ENCODE data around the gene MEOX1. TPM values are rescaled to one million over a fixed set of nuclear protein-coding genes. Genes with fewer than 3 reads are reported as not detected.

MEOX1 gene
- total RNA-seq (2014; rRNA removed; shearing (Covaris generic); ENCODE audit: low replicate concordance), result not detected in 2 replicates

- Histone ChIP-seq H3K4me2 (ENCODE audit: low read depth, low read length, poor library complexity, severe bottlenecking) (no peak within 1 kb of the TSS), H3K27ac (ENCODE audit: low read length) (no peak within 1 kb of the TSS)
- DNase-seq, result no peak
These were observed at the start of gene MEOX1 for GRCh38 chr17:43661699-43662412. Gene MEOX1, minus strand, starts transcription at chr17:43661922. Its CDS starts 388 bp downstream, at chr17:43661534.

GRCh38 chr17:43710101-43710500 is 48.4 kb upstream of the MEOX1 start:
- H3K27ac ChIP-seq (ENCODE audit: low read length), result no peak overlapping the region
- H2AFZ ChIP-seq (ENCODE audit: low read length), result no peak overlapping the region
- H3K27me3 ChIP-seq (ENCODE audit: low read length), result no peaks in the 10 kb centered on the region
- no peaks in the 10 kb centered on the region for H3K4me1 ChIP-seq (ENCODE audit: low read length)
- H3K4me3 ChIP-seq (ENCODE audit: low read length), result no peak overlapping the region
- H3K79me2 ChIP-seq (ENCODE audit: low read length), result no peaks in the 10 kb centered on the region
- H3K4me2 ChIP-seq (ENCODE audit: low read depth, low read length, poor library complexity, severe bottlenecking), result no peak overlapping the region
- no peaks in the 10 kb centered on the region for H3K36me3 ChIP-seq (ENCODE audit: insufficient read depth, low read length)
- no peaks in the 10 kb centered on the region for H3K9me2 ChIP-seq (replicated peaks; ENCODE audit: insufficient read depth, low read length)
- no peaks in the 10 kb centered on the region for H3K9me3 ChIP-seq (ENCODE audit: low read length)
- H3K9ac ChIP-seq (ENCODE audit: low read length), result no peak overlapping the region
- H4K20me1 ChIP-seq (ENCODE audit: insufficient read depth, low read depth, low read length), result no peaks in the 10 kb centered on the region; the same call in 1 of the 2 replicates
- no peak for DNase-seq

More at GRCh38 chr17:43661699-43662412, at the start of gene MEOX1:
- Histone ChIP-seq H3K27me3 (ENCODE audit: low read length) (no peaks in the 10 kb centered on the region), H3K4me3 (ENCODE audit: low read length) (no peak within 1 kb of the TSS), H3K9ac (ENCODE audit: low read length) (no peak within 1 kb of the TSS), H3K36me3 (ENCODE audit: insufficient read depth, low read length) (no peaks in the 10 kb centered on the region), H3K9me2 (replicated peaks; ENCODE audit: insufficient read depth, low read length) (no peaks in the 10 kb centered on the region), H3K4me1 (ENCODE audit: low read length) (no peaks in the 10 kb centered on the region), H3K79me2 (ENCODE audit: low read length) (no peaks in the 10 kb centered on the region), H3K9me3 (ENCODE audit: low read length) (no peaks in the 10 kb centered on the region), H2AFZ (ENCODE audit: low read length) (no peak within 1 kb of the TSS), H4K20me1 (ENCODE audit: insufficient read depth, low read depth, low read length) (no peaks in the 10 kb centered on the region)

GRCh38 chr17:43709210-43709609 is 47.5 kb upstream of the MEOX1 start:
- no peak overlapping the region for H3K4me3 ChIP-seq (ENCODE audit: low read length)
- H3K36me3 ChIP-seq (ENCODE audit: insufficient read depth, low read length), result no peaks in the 10 kb centered on the region
- no peaks in the 10 kb centered on the region for H3K79me2 ChIP-seq (ENCODE audit: low read length)
- DNase-seq, result no peak
- H3K27me3 ChIP-seq (ENCODE audit: low read length), result no peaks in the 10 kb centered on the region
- H3K27ac ChIP-seq (ENCODE audit: low read length), result no peak overlapping the region
- no peaks in the 10 kb centered on the region for H3K9me2 ChIP-seq (replicated peaks; ENCODE audit: insufficient read depth, low read length)
- H3K9ac ChIP-seq (ENCODE audit: low read length), result no peak overlapping the region
- no peak overlapping the region for H2AFZ ChIP-seq (ENCODE audit: low read length)
- H3K4me1 ChIP-seq (ENCODE audit: low read length), result no peaks in the 10 kb centered on the region
- H3K4me2 ChIP-seq (ENCODE audit: low read depth, low read length, poor library complexity, severe bottlenecking), result no peak overlapping the region
- no peaks in the 10 kb centered on the region; the same call in 1 of the 2 replicates for H4K20me1 ChIP-seq (ENCODE audit: insufficient read depth, low read depth, low read length)
- no peaks in the 10 kb centered on the region for H3K9me3 ChIP-seq (ENCODE audit: low read length)

- Histone ChIP-seq H3K9me3 (ENCODE audit: low read length) (no peaks in the 10 kb centered on the region), H3K79me2 (ENCODE audit: low read length) (no peaks in the 10 kb centered on the region), H3K9ac (ENCODE audit: low read length) (no peak overlapping the region), H3K4me3 (ENCODE audit: low read length) (no peak overlapping the region), H3K27me3 (ENCODE audit: low read length) (no peaks in the 10 kb centered on the region), H2AFZ (ENCODE audit: low read length) (no peak overlapping the region), H3K27ac (ENCODE audit: low read length) (no peak overlapping the region), H3K4me2 (ENCODE audit: low read depth, low read length, poor library complexity, severe bottlenecking) (no peak overlapping the region), H3K4me1 (ENCODE audit: low read length) (no peaks in the 10 kb centered on the region), H3K9me2 (replicated peaks; ENCODE audit: insufficient read depth, low read length) (no peaks in the 10 kb centered on the region), H4K20me1 (ENCODE audit: insufficient read depth, low read depth, low read length) (no peaks in the 10 kb centered on the region; the same call in 1 of the 2 replicates), H3K36me3 (ENCODE audit: insufficient read depth, low read length) (no peaks in the 10 kb centered on the region)
- no peak for DNase-seq
These were observed 45.5 kb upstream of the MEOX1 start for GRCh38 chr17:43707184-43707583.

GRCh38 chr17:43706235-43706634 is 44.5 kb upstream of the MEOX1 start:
- no peak overlapping the region for H3K4me2 ChIP-seq (ENCODE audit: low read depth, low read length, poor library complexity, severe bottlenecking)
- H3K79me2 ChIP-seq (ENCODE audit: low read length), result no peaks in the 10 kb centered on the region
- no peak overlapping the region for H3K27ac ChIP-seq (ENCODE audit: low read length)
- no peak overlapping the region for H2AFZ ChIP-seq (ENCODE audit: low read length)
- H3K9me3 ChIP-seq (ENCODE audit: low read length), result no peaks in the 10 kb centered on the region
- H3K27me3 ChIP-seq (ENCODE audit: low read length), result no peaks in the 10 kb centered on the region
- no peak overlapping the region for H3K9ac ChIP-seq (ENCODE audit: low read length)
- H3K36me3 ChIP-seq (ENCODE audit: insufficient read depth, low read length), result no peaks in the 10 kb centered on the region
- H4K20me1 ChIP-seq (ENCODE audit: insufficient read depth, low read depth, low read length), result no peaks in the 10 kb centered on the region; the same call in 1 of the 2 replicates
- H3K4me1 ChIP-seq (ENCODE audit: low read length), result no peaks in the 10 kb centered on the region
- H3K9me2 ChIP-seq (replicated peaks; ENCODE audit: insufficient read depth, low read length), result no peaks in the 10 kb centered on the region
- H3K4me3 ChIP-seq (ENCODE audit: low read length), result no peak overlapping the region
- DNase-seq, result no peak

- no peak overlapping the region for H3K9ac ChIP-seq (ENCODE audit: low read length)
- no peak overlapping the region for H2AFZ ChIP-seq (ENCODE audit: low read length)
- H3K27ac ChIP-seq (ENCODE audit: low read length), result no peak overlapping the region
- H3K9me3 ChIP-seq (ENCODE audit: low read length), result no peaks in the 10 kb centered on the region
- no peaks in the 10 kb centered on the region for H4K20me1 ChIP-seq (ENCODE audit: insufficient read depth, low read depth, low read length)
- no peaks in the 10 kb centered on the region for H3K4me1 ChIP-seq (ENCODE audit: low read length)
- no peaks in the 10 kb centered on the region for H3K9me2 ChIP-seq (replicated peaks; ENCODE audit: insufficient read depth, low read length)
- H3K4me2 ChIP-seq (ENCODE audit: low read depth, low read length, poor library complexity, severe bottlenecking), result no peak overlapping the region
- no peak for DNase-seq
- no peaks in the 10 kb centered on the region for H3K79me2 ChIP-seq (ENCODE audit: low read length)
- H3K4me3 ChIP-seq (ENCODE audit: low read length), result no peak overlapping the region
- no peaks in the 10 kb centered on the region for H3K27me3 ChIP-seq (ENCODE audit: low read length)
- H3K36me3 ChIP-seq (ENCODE audit: insufficient read depth, low read length), result no peaks in the 10 kb centered on the region
These were observed 41.9 kb upstream of the MEOX1 start for GRCh38 chr17:43703630-43704029.

GRCh38 chr17:43702637-43703036 is 40.9 kb upstream of the MEOX1 start:
- Histone ChIP-seq H3K4me1 (ENCODE audit: low read length) (no peaks in the 10 kb centered on the region), H4K20me1 (ENCODE audit: insufficient read depth, low read depth, low read length) (no peaks in the 10 kb centered on the region), H3K9ac (ENCODE audit: low read length) (no peak overlapping the region), H3K4me3 (ENCODE audit: low read length) (no peak overlapping the region), H3K9me3 (ENCODE audit: low read length) (no peaks in the 10 kb centered on the region), H3K9me2 (replicated peaks; ENCODE audit: insufficient read depth, low read length) (no peaks in the 10 kb centered on the region), H3K27ac (ENCODE audit: low read length) (no peak overlapping the region), H3K79me2 (ENCODE audit: low read length) (no peaks in the 10 kb centered on the region), H3K4me2 (ENCODE audit: low read depth, low read length, poor library complexity, severe bottlenecking) (no peak overlapping the region), H3K36me3 (ENCODE audit: insufficient read depth, low read length) (no peaks in the 10 kb centered on the region), H3K27me3 (ENCODE audit: low read length) (no peaks in the 10 kb centered on the region), H2AFZ (ENCODE audit: low read length) (0 out of 2 replicates have a peak overlapping the region, but pooled peaks have one; percentile 50)
- DNase-seq, result peak; percentile 65

- H3K9me2 ChIP-seq (replicated peaks; ENCODE audit: insufficient read depth, low read length), result no peaks in the 10 kb centered on the region
- no peaks in the 10 kb centered on the region for H3K4me1 ChIP-seq (ENCODE audit: low read length)
- no peak overlapping the region for H3K4me3 ChIP-seq (ENCODE audit: low read length)
- no peak overlapping the region for H2AFZ ChIP-seq (ENCODE audit: low read length)
- DNase-seq, result no peak
- no peaks in the 10 kb centered on the region for H4K20me1 ChIP-seq (ENCODE audit: insufficient read depth, low read depth, low read length)
- H3K4me2 ChIP-seq (ENCODE audit: low read depth, low read length, poor library complexity, severe bottlenecking), result no peak overlapping the region
- H3K9me3 ChIP-seq (ENCODE audit: low read length), result no peaks in the 10 kb centered on the region
- H3K27ac ChIP-seq (ENCODE audit: low read length), result no peak overlapping the region
- no peaks in the 10 kb centered on the region for H3K36me3 ChIP-seq (ENCODE audit: insufficient read depth, low read length)
- H3K9ac ChIP-seq (ENCODE audit: low read length), result no peak overlapping the region
- no peaks in the 10 kb centered on the region for H3K79me2 ChIP-seq (ENCODE audit: low read length)
- no peaks in the 10 kb centered on the region for H3K27me3 ChIP-seq (ENCODE audit: low read length)
These were observed 39.6 kb upstream of the MEOX1 start for GRCh38 chr17:43701318-43701743.

Measured in Karpas-422 (cell line).